Chondrocyte (in vitro differentiated cells): Measurements from ENCODE around the gene MMRN2. TPM values are rescaled to one million over a fixed set of nuclear protein-coding genes. Genes with fewer than 3 reads are reported as not detected.
A peak's percentile ranks its signal among the peaks of the same experiment; 100 is the strongest.

ENCODE experiments used
- DNase-seq: peaks from one replicate; pipeline ENCODE4 v3.0.0; 2021; ENCODE audit warnings: mixed read lengths, low spot score
- H3K27ac Mint-ChIP-seq: one replicate; pipeline ENCODE4 v1.8.0; 2021; ENCODE audit warnings: mild to moderate bottlenecking, moderate library complexity, mixed read lengths; ENCODE audit not compliant: unreplicated experiment
- H3K27me3 Mint-ChIP-seq: 2 replicates; pipeline ENCODE4 v1.8.0; 2021; ENCODE audit warnings: low read depth, mixed read lengths
- H3K36me3 Mint-ChIP-seq: 2 replicates; pipeline ENCODE4 v1.8.0; 2021; ENCODE audit warnings: low read depth, mixed read lengths
- H3K4me1 Mint-ChIP-seq: 2 replicates; pipeline ENCODE4 v1.8.0; 2021; ENCODE audit warnings: low read depth, mild to moderate bottlenecking, mixed read lengths
- H3K4me3 Mint-ChIP-seq: one replicate; pipeline ENCODE4 v1.8.0; 2021; ENCODE audit warnings: mild to moderate bottlenecking, moderate library complexity, mixed read lengths; ENCODE audit not compliant: unreplicated experiment
- H3K9me3 Mint-ChIP-seq: 2 replicates; pipeline ENCODE4 v1.8.0; 2021; ENCODE audit warnings: low read depth, mixed read lengths
- total RNA-seq: library from RNA; stranded (reverse); gene quantifications from 3 replicates; pipeline ENCODE4 v1.2.1, GENCODE V29; 2021
- TF ChIP-seq, protein P1 (sequence below): fragments of 200-600 bp; sonication (generic); IDR thresholded peaks from 2 replicates; pipeline ENCODE4 v1.5.0; 2021; ENCODE audit warnings: antibody characterized with exemption, mild to moderate bottlenecking, moderate library complexity

The MMRN2 gene
- total RNA-seq, 1 donor from 2014 or later, result 0.40 TPM

- H3K27ac Mint-ChIP-seq, result peak overlapping the region; percentile 83
These were observed 68.6 kb downstream of the MMRN2 start for GRCh38 chr10:86888585-86889381.

More at GRCh38 chr10:86888585-86889381, 68.6 kb downstream of the MMRN2 start:
- Mint-ChIP-seq H3K27me3 (no peaks in the 10 kb centered on the region), H3K4me1 (peaks cover 19% of the 10 kb centered on the region), H3K9me3 (no peaks in the 10 kb centered on the region), H3K4me3 (no peak overlapping the region), H3K36me3 (peaks cover 9% of the 10 kb centered on the region)
- TF ChIP-seq, protein P1, sequence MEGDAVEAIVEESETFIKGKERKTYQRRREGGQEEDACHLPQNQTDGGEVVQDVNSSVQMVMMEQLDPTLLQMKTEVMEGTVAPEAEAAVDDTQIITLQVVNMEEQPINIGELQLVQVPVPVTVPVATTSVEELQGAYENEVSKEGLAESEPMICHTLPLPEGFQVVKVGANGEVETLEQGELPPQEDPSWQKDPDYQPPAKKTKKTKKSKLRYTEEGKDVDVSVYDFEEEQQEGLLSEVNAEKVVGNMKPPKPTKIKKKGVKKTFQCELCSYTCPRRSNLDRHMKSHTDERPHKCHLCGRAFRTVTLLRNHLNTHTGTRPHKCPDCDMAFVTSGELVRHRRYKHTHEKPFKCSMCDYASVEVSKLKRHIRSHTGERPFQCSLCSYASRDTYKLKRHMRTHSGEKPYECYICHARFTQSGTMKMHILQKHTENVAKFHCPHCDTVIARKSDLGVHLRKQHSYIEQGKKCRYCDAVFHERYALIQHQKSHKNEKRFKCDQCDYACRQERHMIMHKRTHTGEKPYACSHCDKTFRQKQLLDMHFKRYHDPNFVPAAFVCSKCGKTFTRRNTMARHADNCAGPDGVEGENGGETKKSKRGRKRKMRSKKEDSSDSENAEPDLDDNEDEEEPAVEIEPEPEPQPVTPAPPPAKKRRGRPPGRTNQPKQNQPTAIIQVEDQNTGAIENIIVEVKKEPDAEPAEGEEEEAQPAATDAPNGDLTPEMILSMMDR, result no peak
- no peak for DNase-seq

Other genes starting within 250 kb of the MMRN2 start
- 67.2 to 79.7 TPM (median 74.2 TPM) in 3 replicates for gene BMPR1A, start 201.0 kb downstream of the MMRN2 start, total RNA-seq
- gene SNCG, start 984 bp upstream of the MMRN2 start, total RNA-seq, result 1.2 to 2.2 TPM (median 1.5 TPM) in 3 replicates
- gene ADIRF, start 10.9 kb upstream of the MMRN2 start, total RNA-seq, result 0.54 to 0.65 TPM in 2 of 3 replicates, not detected in the other
- not detected in 3 replicates for gene FAM25A, start 62.7 kb upstream of the MMRN2 start, total RNA-seq
- gene GLUD1, start 137.2 kb upstream of the MMRN2 start, total RNA-seq, result 90.7 to 98.7 TPM (median 94.1 TPM) in 3 replicates
- 29.2 to 32.6 TPM (median 29.6 TPM) in 3 replicates for gene SHLD2, start 137.6 kb upstream of the MMRN2 start, total RNA-seq